ENCODE measurements around the gene MYH4.

Gene MYH4

DNA sequence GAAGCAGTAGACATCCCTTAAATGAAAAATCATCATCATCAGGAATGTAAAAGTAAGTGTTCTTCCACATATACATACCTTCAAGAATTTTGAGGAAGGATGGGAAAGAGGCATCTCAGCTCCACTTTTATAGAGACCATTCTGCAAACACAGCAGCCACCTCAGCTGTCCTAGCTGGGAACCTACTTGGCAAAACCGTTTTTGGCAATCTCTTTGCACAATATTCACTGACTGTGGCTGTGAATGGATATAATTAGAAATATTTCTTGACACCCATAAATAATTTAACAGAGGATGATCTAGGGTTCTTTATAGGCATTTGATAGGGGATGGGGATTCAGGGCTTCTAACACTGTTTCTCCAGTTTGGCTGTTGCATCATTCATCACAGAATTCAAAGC, at the start of gene MYH4:
TSS of gene MYH4 (minus strand) at position 101 of the 400 bp plus-strand sequence. CDS start 2,814 bp downstream, outside the sequence.
- no peak for DNase-seq
- intact Hi-C loops (cut with DNase I) = no loop called here

DNA sequence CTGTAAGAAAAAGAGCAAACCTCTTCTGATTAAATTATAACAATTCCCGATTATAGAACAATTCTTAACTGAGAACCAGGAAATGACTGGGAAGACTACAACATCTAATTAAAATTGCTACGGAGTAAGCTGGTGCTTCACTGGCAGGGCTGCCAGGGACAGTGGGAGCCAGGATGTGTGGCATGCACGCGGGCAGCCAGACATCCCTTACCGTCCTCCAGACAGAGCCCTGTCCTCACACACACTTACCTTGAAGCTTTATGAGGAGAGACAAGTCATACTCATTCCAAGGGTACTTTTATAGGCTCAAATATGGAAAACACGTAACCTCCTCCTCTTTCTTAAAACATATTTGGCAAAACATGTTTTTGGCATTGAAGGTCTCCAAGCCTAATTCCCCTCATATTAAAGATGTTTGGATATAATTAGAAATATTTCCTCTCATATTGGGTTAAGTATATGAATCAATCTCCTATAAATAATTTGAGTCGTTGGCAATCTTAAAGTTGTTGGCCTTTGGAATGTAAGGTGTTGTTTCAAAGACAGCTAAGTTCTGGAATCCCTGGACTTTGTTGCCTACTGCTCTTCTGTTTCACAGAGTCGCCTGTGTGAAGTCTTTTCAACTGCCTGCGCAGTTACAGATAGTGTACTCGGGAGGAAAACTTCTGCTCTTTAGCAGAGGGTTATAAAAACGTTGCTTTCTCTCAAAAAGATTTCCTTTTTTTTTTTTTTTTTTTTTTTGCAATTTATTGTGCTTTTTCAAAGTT, 49.1 kb upstream of the MYH4 start, which contains the start of gene MYH1:
TSS of gene MYH1 (minus strand) at position 272 of the 767 bp plus-strand sequence. CDS start 1,900 bp downstream, outside the sequence.
- DNase-seq = no peak
- intact Hi-C loops (cut with DNase I) = no loop called here

DNA sequence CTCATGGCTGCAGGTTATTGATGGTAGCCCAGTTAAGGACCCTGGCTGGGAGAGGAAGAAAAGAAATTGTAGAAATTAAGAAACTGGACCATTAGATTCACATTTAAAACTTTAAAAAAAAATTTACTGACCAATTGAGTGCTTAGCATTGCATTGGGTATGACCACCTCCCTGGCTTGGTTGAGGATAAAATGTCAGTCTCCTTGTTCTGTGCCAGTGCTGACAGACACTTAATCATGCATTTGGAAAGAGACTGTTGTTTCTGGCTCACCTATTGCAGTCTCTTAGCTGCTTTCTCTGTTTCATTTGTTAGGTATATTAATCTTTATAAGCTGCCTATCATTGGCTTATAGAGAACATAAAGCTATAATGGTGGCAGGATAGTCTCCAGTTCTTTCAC, 47.3 kb upstream of the MYH4 start:
- DNase-seq = no peak
- intact Hi-C loops (cut with DNase I) = no loop called here

DNA sequence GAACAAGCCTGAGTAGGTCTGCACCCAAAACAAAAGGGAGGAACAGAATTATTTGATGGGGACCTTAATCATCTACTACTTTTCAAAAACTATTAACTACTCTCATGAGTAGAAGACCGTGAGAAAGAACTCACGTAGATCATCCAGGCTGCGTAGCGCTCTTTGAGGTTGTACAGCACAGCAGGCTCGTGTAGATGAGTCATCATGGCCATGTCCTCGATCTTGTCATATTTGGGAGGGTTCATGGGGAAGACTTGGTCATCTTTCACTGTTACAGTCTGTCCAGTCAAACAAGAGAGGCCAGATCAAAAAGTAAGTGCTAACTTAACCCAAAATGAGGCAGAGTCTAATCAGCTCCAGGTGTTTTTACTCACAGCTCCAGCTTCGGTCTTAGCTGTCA, 46.7 kb upstream of the MYH4 start:
- intact Hi-C loops (cut with DNase I) = no loop called here
- no peak for DNase-seq

GRCh38 chr17:10513299-10514067, 44.1 kb upstream of the MYH4 start:
- intact Hi-C loops (cut with DNase I) = no loop called here
- no peak for DNase-seq

DNA sequence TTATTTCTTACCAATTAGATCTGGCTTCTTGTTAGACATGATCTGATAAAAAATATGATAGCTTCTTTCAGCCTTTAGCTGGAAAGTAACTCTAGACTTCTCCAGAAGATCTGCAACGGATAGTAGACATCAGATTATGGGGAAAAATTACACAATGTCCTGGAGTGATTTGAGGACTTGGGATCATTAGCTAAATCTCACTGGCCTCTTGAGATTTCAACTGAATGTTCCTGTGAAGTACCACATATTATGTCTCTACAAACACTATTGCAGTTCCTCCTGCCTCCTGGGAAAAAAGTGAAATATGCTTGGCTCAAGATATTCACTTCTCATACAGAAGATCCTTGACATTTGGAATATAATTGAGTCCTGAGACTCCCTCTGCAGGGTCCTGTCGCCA, 43.5 kb upstream of the MYH4 start:
- intact Hi-C loops (cut with DNase I) = no loop called here
- no peak for DNase-seq

GRCh38 chr17:10499950-10500349, 30.6 kb upstream of the MYH4 start:
- intact Hi-C loops (cut with DNase I) = no loop called here
- DNase-seq = no peak

- no peak for DNase-seq
- intact Hi-C loops (cut with DNase I) = no loop called here
Observed at GRCh38 chr17:10492004-10492403, 22.6 kb upstream of the MYH4 start.

- DNase-seq = no peak
- intact Hi-C loops (cut with DNase I) = no loop called here
Observed at GRCh38 chr17:10482252-10482651, 12.9 kb upstream of the MYH4 start.

- no peak for DNase-seq
- intact Hi-C loops (cut with DNase I) = no loop called here
Observed at GRCh38 chr17:10477701-10478100, 8.3 kb upstream of the MYH4 start.

- DNase-seq = no peak
- intact Hi-C loops (cut with DNase I) = no loop called here
Observed at GRCh38 chr17:10474536-10474935, 5.2 kb upstream of the MYH4 start.

DNA sequence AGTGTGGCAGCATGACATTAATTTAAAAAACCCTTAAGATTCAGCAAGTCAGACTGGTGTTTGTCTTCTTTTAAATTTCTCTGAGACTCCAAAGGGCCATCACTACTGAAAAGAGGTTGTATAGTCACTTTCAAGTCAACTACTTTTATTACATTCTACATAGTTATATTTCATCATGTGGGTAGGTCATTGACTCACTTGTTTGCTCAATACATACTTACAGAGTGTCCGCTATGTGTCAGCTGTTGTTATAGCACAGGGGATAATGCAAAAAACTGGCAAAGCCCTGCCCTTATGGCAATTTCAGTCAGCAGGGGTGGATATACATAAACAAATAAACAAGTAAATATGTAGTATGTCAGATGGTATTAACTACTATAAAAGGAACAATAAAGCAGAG, 2.5 kb upstream of the MYH4 start:
- intact Hi-C loops (cut with DNase I) = no loop called here
- DNase-seq = no peak

DNA sequence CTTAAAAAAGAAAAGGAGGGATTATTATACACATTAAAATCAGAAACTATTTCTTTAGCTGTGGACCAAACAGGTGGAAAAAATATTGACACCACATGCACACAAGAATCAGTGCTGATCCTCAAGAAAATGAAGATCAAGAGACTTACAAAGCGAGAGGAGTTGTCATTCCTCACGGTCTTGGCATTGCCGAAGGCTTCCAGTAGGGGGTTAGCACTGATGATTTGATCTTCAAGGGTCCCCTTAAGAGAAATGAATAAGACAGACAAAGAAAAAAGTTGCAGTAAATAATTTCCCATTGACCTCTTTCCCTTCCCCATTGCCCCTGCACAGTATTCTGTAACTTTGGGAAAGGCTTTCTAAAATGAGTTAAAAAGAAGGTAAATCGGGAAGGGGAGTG, 6.0 kb downstream of the MYH4 start:
- DNase-seq = no peak
- intact Hi-C loops (cut with DNase I) = no loop called here

- intact Hi-C loops (cut with DNase I) = no loop called here
Observed at GRCh38 chr17:10460062-10460461, 9.3 kb downstream of the MYH4 start.

DNA sequence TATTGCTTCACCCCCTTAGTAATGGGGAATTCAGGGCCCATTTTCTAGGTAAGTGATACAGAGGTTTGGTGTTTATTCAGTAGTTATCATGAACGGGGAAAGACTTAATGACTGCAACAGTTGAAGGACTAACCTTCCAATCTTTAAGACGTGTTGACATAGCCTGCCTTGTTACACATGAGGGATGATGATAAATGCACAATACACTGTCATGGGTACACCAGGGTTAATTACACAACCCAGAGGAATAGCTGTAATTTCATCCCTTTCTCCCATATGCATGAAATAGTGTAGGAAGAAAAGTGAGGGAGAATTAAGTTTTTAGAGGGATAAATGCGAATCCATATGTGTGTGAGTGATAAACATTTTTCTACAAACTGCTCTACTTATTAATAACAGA, 10.7 kb downstream of the MYH4 start:
- DNase-seq = no peak
- intact Hi-C loops (cut with DNase I) = no loop called here

More at GRCh38 chr17:10460062-10460461, 9.3 kb downstream of the MYH4 start:
- no peak for DNase-seq

DNA sequence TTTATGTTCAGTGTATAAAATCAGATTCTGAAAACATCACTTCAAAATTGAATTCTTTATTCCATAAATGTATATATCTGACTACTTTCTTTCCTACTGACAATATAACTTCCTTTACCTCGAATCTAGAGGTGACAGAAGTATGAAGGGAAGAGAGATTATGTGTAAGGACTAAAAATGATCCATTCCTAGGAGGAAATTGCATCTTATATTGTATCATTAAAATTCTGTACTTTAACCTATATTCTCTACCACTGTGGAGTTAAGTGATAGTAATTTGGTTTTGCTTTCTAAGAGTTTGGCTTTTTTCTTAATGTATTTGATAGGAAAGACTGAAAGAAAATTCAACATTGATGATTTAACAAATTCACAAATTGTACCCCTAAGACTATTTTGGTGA, 11.4 kb downstream of the MYH4 start:
- intact Hi-C loops (cut with DNase I) = no loop called here
- DNase-seq = no peak

- intact Hi-C loops (cut with DNase I) = no loop called here
- DNase-seq = no peak
Observed at GRCh38 chr17:10447026-10447931, 22.1 kb downstream of the MYH4 start.

DNA sequence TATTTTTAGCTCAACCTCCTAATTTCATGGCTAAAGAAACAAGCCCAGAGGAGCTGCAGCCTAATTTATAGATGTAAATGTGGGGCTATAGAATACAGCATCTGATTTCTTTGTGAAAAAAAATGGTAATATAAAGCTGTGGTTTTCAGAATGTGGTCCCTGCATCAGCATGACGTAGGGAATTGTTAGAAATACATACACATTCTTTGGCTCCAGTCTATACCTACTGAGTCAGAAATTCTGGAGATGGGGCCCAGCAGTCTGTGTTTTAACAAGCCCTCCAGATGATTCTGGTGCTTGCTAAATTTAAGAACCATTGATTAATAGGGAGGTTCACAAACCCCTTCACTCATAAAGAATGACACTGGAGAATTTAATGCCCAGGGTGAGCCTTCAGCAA, 29.5 kb downstream of the MYH4 start:
- intact Hi-C loops (cut with DNase I) = no loop called here
- no peak for DNase-seq

DNA sequence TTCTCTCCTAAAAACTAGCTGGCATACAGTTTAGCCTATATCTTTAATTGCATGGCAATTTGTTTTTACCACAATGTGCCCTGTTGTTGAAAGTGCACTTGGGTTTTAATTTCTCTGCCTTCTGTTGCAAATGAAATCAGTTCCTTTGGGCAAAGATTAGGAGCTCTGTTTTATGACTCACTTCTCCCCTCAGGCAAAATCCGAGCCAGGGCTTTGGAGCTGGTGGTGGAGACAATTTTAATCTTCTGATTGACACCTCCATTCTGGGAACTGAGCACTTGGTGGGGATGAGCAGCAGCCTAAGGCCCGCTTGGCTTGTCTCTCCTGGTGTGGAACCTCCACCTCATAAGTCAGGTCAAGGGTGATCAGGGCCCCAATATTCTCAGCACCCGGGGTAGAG, 34.3 kb downstream of the MYH4 start:
- no peak for DNase-seq
- intact Hi-C loops (cut with DNase I) = no loop called here

Data from head of caudate nucleus (tissue), 42 donors.